ENCODE measurements around the gene TRAPPC2L.

TRAPPC2L gene

DNA sequence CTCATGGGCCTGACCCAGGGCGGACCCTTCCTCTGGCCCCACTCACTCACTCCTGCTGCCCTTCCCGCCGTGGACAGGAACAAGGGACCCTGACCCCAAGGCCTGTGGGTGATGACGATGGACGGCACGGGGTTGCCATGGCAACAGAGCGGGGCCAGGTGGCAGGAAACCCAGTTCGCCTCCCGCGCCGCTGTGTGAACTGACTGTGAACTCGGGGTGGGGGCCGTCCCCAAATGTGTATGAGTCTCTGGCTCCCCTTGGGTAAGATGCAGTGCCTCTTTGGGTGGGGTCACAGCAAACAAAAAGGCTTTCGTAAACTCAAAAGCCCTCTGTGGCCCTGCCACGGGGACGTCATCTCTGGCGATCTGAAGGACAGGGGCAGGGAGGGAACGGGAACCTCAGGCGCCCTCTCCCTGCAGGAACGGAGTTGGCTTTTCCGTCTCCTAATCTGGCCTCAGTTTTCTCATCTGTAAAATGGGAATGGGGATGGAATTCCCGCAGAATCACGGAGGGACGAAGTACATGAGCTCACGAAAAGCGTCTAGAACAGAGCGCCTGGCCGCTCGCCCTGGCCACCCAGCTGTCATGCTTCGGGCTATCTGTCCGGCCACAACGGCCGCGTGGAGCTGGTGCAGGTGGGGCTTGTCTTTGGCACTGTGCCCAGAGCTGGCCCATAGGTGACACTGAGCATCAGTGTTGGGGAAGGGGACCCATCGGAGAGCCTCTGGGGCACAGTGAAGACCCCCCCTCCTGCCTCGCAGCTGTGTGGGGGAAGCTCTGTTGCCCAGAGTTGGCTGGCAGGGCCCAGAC lies 54.4 kb downstream of the TRAPPC2L start:
- DNase-seq = no peak

DNA sequence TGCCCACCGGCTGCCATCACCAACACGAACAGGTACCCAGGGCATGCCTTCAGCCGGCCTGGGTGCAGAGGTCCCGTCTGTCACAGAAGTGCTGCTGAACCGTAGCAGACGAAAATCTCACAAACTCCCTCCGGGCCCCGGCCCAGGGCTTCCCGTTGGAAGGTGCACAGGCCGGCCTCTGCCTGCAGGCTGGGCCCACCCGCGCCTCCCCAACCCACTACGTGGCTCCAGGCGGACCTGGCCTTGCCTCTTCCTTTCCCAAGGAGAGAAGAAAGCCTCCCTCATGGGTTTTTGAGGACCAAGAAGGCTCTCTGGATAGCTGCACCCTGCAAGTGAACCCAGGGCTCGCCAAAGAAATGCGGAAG lies 55.0 kb downstream of the TRAPPC2L start:
- no peak for DNase-seq

Data from activated T-cell treated with anti-CD3 and anti-CD28 coated beads, Interleukin-2, amount 50 U/mL, for 1 hour (primary cell).